ENCODE measurements around the gene PTPRD. TPM values are rescaled to one million over a fixed set of nuclear protein-coding genes. Genes with fewer than 3 reads are reported as not detected.

The PTPRD gene
- total RNA-seq, 2 experiments from 2014 or later: not detected

DNA sequence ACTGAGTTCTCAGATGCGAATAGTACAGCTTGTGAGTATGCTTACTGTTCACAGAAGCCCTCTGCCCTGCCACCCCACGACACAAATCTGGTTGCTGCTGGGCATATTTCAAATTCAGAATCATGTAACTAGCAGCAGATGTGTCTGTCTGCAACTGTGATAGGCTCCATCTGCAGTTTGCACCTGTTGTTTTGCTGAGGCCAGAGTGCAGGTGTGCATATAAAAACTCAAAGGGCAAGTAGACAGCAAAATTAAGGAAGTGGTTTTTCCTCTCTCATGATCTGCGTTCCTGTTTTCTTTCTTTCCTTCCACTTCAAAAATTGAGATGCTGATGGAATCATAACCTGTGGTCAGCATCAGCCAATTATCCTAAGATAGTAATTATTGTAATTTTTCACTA lies 1000.5 kb downstream of the PTPRD start:
- Mint-ChIP-seq H3K27ac (no peak overlapping the region), H3K27me3 (no peaks in the 10 kb centered on the region), H3K9me3 (peaks cover 3% of the 10 kb centered on the region), H3K36me3 (ENCODE audit: low read depth) (no peaks in the 10 kb centered on the region), H3K4me1 (no peaks in the 10 kb centered on the region), H3K4me3 (no peak overlapping the region)
- CTCF ChIA-PET: no interaction called here
- no peak for DNase-seq
- POLR2A ChIA-PET: no interaction called here

DNA sequence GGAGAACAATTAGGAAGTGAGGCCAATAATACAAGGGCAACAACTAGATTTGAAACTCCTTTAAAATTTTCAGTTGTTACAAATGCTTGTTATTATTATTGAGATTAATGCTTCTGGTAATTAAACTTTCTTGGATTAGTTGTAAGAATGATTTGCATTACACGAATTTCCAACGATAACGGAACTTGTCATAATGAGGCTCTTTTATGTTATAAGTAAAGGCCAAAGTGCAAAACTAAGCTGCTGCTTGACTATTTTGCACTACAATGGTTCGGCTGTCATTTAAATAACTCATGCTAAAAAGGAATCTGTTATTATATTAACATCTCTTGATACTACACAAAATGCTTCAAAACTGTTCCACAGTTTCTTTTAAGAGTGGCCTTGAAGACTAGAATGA lies 1007.1 kb downstream of the PTPRD start:
- CTCF ChIA-PET: no interaction called here
- H3K36me3 Mint-ChIP-seq (ENCODE audit: low read depth): no peaks in the 10 kb centered on the region

DNA sequence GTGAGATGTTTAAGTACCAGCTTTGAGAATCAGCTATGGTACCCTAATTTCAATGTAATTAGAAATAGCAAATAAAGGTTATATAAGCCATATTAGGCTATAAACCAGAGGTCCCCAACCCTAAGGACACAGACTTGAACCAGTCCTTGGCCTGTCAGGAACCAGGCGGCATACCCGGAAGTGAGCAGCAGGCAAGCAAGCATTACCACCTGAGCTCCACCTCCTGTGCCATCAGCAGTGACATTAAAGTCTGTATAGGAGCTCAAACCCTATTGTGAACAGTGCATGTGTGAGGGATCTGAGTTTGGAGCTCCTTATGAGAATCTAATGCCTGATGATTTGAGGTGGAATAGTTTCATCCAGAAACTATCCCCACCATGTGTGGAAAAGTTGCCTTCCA lies 1009.5 kb downstream of the PTPRD start:
- no peaks in the 10 kb centered on the region for H3K36me3 Mint-ChIP-seq (ENCODE audit: low read depth)
- H3K27me3 Mint-ChIP-seq: no peaks in the 10 kb centered on the region
- no peak for DNase-seq
- no peaks in the 10 kb centered on the region for H3K4me1 Mint-ChIP-seq
- no peak overlapping the region for H3K27ac Mint-ChIP-seq
- H3K4me3 Mint-ChIP-seq: no peak overlapping the region
- ChIA-PET CTCF (no interaction called here), POLR2A (no interaction called here)
- H3K9me3 Mint-ChIP-seq: no peaks in the 10 kb centered on the region

More for the DNA sequence above, 1007.1 kb downstream of the PTPRD start:
- no peaks in the 10 kb centered on the region for H3K27me3 Mint-ChIP-seq
- POLR2A ChIA-PET: no interaction called here
- H3K27ac Mint-ChIP-seq: no peak overlapping the region
- H3K4me1 Mint-ChIP-seq: no peaks in the 10 kb centered on the region
- DNase-seq: no peak
- H3K4me3 Mint-ChIP-seq: no peak overlapping the region
- H3K9me3 Mint-ChIP-seq: no peaks in the 10 kb centered on the region

DNA sequence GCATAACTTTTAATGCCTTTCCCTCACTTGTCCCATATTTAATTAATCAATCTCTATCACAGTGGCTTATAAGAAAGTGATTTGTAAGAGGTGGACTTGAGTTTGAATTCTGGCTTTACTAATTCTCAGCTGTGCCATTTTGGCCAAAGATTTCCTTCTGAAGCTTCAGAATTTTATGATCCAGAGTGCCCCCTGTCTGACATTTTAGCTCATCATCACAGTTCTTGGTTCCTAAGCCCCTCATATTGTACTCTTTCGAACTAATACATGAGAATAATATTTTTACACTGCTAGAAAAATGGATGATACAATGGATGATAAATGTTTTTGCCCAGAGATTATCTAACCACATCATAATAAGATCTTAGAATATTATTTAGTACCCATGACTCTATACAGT lies 1014.1 kb downstream of the PTPRD start:
- no peaks in the 10 kb centered on the region for H3K4me1 Mint-ChIP-seq
- no peak for DNase-seq
- no peaks in the 10 kb centered on the region for H3K36me3 Mint-ChIP-seq (ENCODE audit: low read depth)
- ChIA-PET POLR2A (no interaction called here), CTCF (no interaction called here)
- H3K27ac Mint-ChIP-seq: no peak overlapping the region
- H3K4me3 Mint-ChIP-seq: no peak overlapping the region
- H3K27me3 Mint-ChIP-seq: no peaks in the 10 kb centered on the region
- peaks cover 3% of the 10 kb centered on the region for H3K9me3 Mint-ChIP-seq

DNA sequence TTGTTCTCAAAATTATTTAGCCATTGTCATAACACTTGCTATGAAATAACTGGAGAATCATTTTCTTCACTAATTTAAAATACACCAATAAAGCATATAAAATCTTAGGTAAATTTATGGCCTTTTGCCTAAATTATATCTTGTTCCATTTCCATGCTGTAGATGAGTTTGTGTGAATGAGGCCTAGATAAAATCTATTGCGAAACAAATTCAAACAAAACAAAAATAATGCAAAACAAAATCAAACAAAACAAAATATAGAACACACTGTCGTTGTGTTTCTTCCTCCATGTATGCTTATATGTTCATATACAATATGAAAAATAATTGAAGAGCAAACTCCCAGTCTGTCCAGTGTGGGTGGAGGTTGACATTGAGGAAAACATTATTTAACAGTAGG lies 1020.7 kb downstream of the PTPRD start:
- no peak overlapping the region for H3K27ac Mint-ChIP-seq
- ChIA-PET CTCF (no interaction called here), POLR2A (no interaction called here)

DNA sequence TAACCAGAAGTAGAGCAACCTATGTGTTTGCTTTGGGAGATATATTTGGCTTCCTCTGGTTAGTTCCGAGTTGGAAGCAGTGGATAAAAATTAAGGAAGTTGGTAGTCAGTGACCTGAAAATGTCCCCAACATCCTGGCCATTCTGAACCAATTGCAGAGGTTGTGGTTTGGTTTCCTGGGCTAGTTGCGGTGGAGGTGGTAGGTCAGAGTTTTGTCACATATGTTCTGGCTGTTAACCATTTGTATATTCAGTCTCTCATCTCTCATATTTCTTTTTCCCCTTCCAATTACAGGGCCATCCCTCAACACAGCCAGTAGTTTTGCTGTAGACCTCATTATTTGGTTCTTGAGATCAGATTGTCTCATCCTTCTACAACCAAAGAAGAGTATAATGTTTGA lies 1026.9 kb downstream of the PTPRD start:
- ChIA-PET CTCF (no interaction called here), POLR2A (no interaction called here)
- Mint-ChIP-seq H3K4me1 (no peaks in the 10 kb centered on the region), H3K36me3 (ENCODE audit: low read depth) (no peaks in the 10 kb centered on the region), H3K27me3 (no peaks in the 10 kb centered on the region), H3K27ac (no peak overlapping the region), H3K4me3 (no peak overlapping the region), H3K9me3 (peaks cover 1% of the 10 kb centered on the region)
- no peak for DNase-seq

More for the DNA sequence above, 1020.7 kb downstream of the PTPRD start:
- Mint-ChIP-seq H3K9me3 (peaks cover 6% of the 10 kb centered on the region), H3K4me3 (no peak overlapping the region), H3K27me3 (no peaks in the 10 kb centered on the region), H3K36me3 (ENCODE audit: low read depth) (no peaks in the 10 kb centered on the region), H3K4me1 (no peaks in the 10 kb centered on the region)
- DNase-seq: no peak

DNA sequence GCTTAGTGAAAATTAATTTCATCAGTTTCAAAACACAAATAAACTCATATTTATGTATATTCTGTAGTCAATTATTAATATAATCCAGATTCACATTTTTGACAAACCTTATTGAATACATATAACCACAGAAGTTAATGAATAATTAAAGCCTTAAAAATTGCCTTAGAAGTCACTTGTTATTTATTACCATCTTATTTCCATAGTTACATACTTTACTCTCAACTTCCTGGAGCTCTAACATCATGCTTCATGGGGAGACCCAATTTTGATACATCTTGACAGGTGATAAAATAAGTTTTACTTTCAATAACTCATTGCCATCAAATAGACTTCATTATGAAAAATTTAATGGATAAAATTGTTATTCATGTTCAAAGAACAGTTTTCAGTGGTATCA lies 1038.7 kb downstream of the PTPRD start:
- Mint-ChIP-seq H3K27me3 (no peaks in the 10 kb centered on the region), H3K9me3 (no peaks in the 10 kb centered on the region), H3K4me3 (no peak overlapping the region), H3K4me1 (no peaks in the 10 kb centered on the region), H3K36me3 (ENCODE audit: low read depth) (no peaks in the 10 kb centered on the region), H3K27ac (no peak overlapping the region)
- ChIA-PET POLR2A (no interaction called here), CTCF (no interaction called here)
- no peak for DNase-seq

DNA sequence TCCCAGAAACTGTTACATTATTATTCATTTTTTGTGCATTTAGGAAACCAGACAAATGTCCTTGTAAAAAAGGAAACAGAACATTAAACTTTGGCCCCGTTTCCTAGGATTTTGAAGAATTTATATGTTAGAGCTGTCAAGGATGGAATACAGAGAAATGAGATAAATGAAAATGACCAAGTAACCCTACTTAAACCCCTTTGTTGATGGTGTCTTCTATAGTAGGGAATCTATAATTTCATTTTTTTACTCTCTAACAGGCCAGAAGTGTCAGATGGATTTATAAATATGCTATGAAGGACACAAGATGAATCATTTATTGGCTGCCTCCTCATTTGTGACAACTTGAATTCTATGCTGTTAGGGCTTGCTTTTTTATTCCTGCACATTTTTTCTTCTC lies 1047.1 kb downstream of the PTPRD start:
- DNase-seq: no peak
- Mint-ChIP-seq H3K27ac (no peak overlapping the region), H3K4me1 (no peaks in the 10 kb centered on the region), H3K4me3 (no peak overlapping the region), H3K9me3 (peaks cover 8% of the 10 kb centered on the region), H3K27me3 (no peaks in the 10 kb centered on the region), H3K36me3 (ENCODE audit: low read depth) (no peaks in the 10 kb centered on the region)
- ChIA-PET CTCF (no interaction called here), POLR2A (no interaction called here)

DNA sequence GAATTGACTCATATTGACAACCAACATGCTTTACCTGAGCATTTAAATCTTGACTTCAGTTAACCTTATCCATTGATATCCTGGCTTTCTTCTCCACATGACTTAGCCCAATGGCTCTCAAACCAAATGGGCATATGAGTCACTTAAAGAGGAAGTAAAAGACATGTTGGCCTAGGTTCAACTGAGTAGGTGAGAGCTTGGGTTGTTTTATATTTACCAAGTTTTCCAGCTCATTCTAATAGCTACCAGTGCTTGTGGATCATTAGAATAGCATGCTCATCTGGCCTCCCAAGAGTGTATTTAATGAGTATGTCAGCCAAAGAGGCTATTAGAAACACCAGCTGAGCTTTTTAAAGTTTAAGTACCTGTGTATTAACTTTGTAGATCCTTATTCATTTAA lies 1049.0 kb downstream of the PTPRD start:
- ChIA-PET POLR2A (no interaction called here), CTCF (no interaction called here)
- no peak for DNase-seq
- Mint-ChIP-seq H3K27ac (no peak overlapping the region), H3K36me3 (ENCODE audit: low read depth) (no peaks in the 10 kb centered on the region), H3K4me3 (no peak overlapping the region), H3K4me1 (no peaks in the 10 kb centered on the region), H3K27me3 (no peaks in the 10 kb centered on the region), H3K9me3 (peaks cover 9% of the 10 kb centered on the region)

DNA sequence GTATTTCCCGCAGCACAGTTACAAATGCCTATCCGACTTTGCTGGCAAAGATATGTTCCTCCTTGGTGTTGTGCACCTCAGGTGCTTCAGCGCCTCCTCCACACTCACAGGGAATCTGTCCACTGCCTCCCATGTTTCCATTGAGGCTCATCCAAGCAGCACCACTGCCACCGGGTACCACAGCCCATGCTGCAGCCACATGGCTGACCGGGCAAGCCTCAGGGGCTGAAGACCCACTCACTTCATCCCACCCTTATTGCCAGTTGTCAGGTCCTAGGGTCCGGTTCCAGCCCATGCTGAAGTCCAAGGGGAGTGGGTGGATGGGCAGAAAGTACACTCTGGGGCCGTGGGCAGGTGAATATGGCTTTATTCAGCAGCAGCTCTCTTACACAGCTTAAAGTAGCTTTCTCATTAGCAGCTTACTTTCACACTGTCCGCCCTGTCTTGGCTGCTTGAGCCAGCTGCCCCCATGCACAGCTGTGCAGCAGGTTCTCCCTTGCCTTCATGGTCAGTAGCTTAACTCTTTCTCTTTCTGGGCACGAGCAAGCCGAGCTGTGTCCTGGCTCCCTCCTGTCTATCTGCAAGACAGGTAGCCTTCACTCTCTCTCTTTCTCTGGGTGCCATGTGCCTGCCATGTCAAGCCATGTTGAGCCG lies 1052.3 kb downstream of the PTPRD start:
- Mint-ChIP-seq H3K9me3 (peaks cover 8% of the 10 kb centered on the region), H3K4me3 (no peak overlapping the region), H3K27ac (no peak overlapping the region), H3K4me1 (no peaks in the 10 kb centered on the region), H3K36me3 (ENCODE audit: low read depth) (no peaks in the 10 kb centered on the region), H3K27me3 (no peaks in the 10 kb centered on the region)
- no peak for DNase-seq
- POLR2A ChIA-PET: no interaction called here
- CTCF ChIA-PET: no interaction called here

DNA sequence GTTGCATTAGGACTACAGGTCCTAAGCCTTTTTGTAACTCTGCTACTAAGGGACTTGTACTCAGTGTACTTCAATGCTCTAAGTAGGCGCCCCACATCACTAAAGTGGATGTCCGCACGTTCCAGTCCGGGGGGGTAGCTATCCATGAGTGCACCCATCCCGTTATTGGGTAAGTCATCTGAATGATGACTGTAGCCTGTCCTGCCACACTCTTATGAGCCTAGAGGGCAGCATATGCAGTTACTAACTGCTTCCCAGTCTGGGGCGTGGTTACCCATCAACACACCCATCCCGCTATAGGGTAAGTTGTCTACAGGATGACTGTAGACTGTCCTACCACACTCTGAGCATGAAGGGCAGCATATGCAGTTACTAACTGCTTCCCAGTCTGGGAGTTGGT lies 1053.9 kb downstream of the PTPRD start:
- DNase-seq: no peak
- peaks cover 8% of the 10 kb centered on the region for H3K9me3 Mint-ChIP-seq
- H3K27ac Mint-ChIP-seq: no peak overlapping the region
- no peak overlapping the region for H3K4me3 Mint-ChIP-seq
- POLR2A ChIA-PET: no interaction called here
- no peaks in the 10 kb centered on the region for H3K4me1 Mint-ChIP-seq
- H3K36me3 Mint-ChIP-seq (ENCODE audit: low read depth): no peaks in the 10 kb centered on the region
- CTCF ChIA-PET: no interaction called here
- H3K27me3 Mint-ChIP-seq: no peaks in the 10 kb centered on the region

DNA sequence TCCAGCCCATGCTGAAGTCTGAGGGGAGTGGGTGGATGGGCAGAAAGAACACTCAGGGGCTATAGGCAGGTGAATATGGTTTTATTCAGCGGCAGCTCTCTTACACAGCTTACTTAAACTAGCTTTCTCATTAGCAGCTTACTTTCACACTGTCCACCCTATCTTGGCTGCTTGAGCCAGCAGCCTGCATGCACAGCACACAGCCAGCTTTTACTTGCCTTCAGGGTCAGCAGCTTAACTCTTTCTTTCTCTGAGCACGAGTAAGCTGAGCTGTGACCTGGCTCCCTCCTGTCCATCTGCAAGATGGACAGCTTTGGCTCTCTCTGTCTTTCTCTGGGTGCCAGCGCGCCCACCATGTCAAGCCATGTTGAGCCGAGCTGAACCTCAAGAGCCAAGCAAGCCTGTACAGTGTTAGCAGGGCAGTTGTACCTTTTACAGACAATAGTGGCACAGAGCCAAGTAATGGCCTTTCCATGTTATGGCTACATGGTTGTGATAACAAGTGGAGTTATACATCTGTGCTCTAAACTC lies 1054.9 kb downstream of the PTPRD start:
- ChIA-PET CTCF (no interaction called here), POLR2A (no interaction called here)
- no peak for DNase-seq
- no peaks in the 10 kb centered on the region for H3K36me3 Mint-ChIP-seq (ENCODE audit: low read depth)
- no peaks in the 10 kb centered on the region for H3K4me1 Mint-ChIP-seq
- no peak overlapping the region for H3K4me3 Mint-ChIP-seq
- no peaks in the 10 kb centered on the region for H3K27me3 Mint-ChIP-seq
- H3K9me3 Mint-ChIP-seq: peaks cover 8% of the 10 kb centered on the region
- no peak overlapping the region for H3K27ac Mint-ChIP-seq

DNA sequence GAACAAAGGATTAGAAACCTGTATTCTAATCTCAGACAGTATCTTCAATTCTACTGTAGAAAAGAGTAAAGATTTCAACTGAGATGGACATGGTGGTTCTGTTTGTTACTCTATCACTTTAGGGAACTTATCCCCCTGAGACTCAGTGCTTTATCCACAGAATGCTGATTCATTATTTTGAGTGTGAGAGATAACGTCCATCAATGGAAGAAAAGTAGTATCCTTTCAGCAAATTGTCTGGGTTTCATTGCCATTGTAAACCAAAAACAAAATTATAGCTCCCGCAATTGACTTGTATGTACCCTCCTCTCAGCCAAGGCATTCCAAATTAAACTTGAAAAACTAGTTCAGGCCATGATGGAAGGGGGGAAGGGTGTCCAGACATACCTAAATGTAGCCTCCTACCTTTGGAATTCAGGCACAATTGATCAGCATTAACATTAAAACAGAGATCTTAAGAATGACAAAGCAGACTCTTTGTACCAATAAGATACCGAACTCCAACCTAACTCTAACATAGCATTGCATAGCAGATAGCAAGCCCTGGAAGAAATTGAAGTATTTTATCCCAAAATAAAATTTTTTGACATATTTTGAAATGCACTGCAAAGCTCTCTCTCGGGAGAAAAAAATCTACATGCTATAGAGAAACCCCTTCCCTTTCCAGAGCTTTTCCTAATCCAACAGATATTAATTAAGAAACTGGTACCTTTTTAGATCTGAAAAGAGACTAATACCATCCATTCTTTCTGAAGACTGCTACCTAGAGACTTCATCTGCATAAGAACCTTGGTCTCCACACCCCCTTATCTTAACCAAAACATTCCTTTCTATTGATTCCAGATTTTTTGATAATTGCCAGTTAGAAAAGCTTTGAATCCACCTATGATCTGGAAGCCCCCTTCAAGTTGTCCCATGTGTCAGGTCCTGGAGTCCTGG lies 1055.7 kb downstream of the PTPRD start:
- Mint-ChIP-seq H3K27ac (no peak overlapping the region), H3K36me3 (ENCODE audit: low read depth) (no peaks in the 10 kb centered on the region), H3K4me1 (no peaks in the 10 kb centered on the region), H3K4me3 (no peak overlapping the region), H3K9me3 (peaks cover 6% of the 10 kb centered on the region), H3K27me3 (no peaks in the 10 kb centered on the region)
- DNase-seq: no peak
- ChIA-PET CTCF (no interaction called here), POLR2A (no interaction called here)

DNA sequence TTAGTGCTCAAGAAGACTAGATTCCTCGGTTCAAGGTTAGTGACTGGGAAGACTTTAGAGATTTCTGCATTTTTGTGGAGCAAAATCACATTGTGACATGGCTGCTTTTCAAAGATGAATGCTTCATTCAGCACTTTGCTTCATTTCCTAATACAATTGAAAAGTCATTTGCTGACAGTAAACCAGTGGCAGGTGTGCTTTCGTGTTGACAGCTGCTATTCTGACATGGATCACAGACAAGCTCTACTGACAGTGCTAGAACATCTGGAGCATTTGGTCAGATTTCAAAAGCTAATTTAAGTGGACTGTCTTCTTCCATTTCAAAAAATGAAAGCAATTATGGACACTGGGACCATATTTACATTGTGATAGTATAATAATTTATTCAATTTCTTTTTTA lies 1060.1 kb downstream of the PTPRD start:
- H3K4me3 Mint-ChIP-seq: no peak overlapping the region
- no peak overlapping the region for H3K27ac Mint-ChIP-seq
- H3K36me3 Mint-ChIP-seq (ENCODE audit: low read depth): no peaks in the 10 kb centered on the region
- H3K9me3 Mint-ChIP-seq: no peaks in the 10 kb centered on the region
- no peaks in the 10 kb centered on the region for H3K27me3 Mint-ChIP-seq
- CTCF ChIA-PET: no interaction called here
- no peak for DNase-seq
- no peaks in the 10 kb centered on the region for H3K4me1 Mint-ChIP-seq
- POLR2A ChIA-PET: no interaction called here

Data from activated CD4-positive, alpha-beta memory T cell treated with anti-CD3 and anti-CD28 coated beads, Interleukin-2, amount 10 ng/mL, durations not matched to agents 7 days and 5 days (primary cell).